C4-2B (cell line): ENCODE measurements around the gene GOLPH3L.

Experiments
- CTCF ChIP-seq: fragments of 450-650 bp; conservative IDR thresholded peaks from 2 replicates; pipeline ENCODE4 v1.5.1; 2017; ENCODE audit warnings: mild to moderate bottlenecking
- ZFX ChIP-seq: fragments of 450-650 bp; IDR thresholded peaks from 2 replicates; pipeline ENCODE4 v1.6.1; 2017

- TF ChIP-seq CTCF (no peak), ZFX (no peak)
Measured at GRCh38 chr1:150730130-150730721, 33.3 kb upstream of the GOLPH3L start.
